Measurements from ENCODE around the gene CMTM5. TPM values are rescaled to one million over a fixed set of nuclear protein-coding genes. Genes with fewer than 3 reads are reported as not detected.
"Not testable (repeated sequence)": the region's sequence is repeated elsewhere in the genome, so short reads cannot be mapped to it uniquely, and the experiment has no call there.

The CMTM5 gene
- total and polyA plus RNA-seq, 10 donors: 1.3 to 13.0 (median 4.1) TPM

- DNase-seq: no peak
- intact Hi-C loops (cut with DNase I; ENCODE audit: low total_unique reads): no loop called here
- Histone ChIP-seq H3K4me1 (no peaks in the 10 kb centered on the region), H3K27me3 (replicated peaks in 1 of 7) (peaks cover 0 to 29% (median 0%) of the 10 kb centered on the region in 7 donors), H3K4me3 (no peak overlapping the region), H3K9me3 (no peaks in the 10 kb centered on the region), H3K36me3 (no peaks in the 10 kb centered on the region), H3K27ac (no peak overlapping the region)
- TF ChIP-seq POLR2AphosphoS5 (IDR thresholded peaks at IDR 0.05): no peak
- no peak for TF ChIP-seq CTCF (IDR thresholded peaks at IDR 0.05 in 8 of 11, conservative IDR thresholded peaks at IDR 0.05 in 3 of 11)
- TF ChIP-seq POLR2A (IDR thresholded peaks at IDR 0.05): no peak
These were observed 44.7 kb downstream of the CMTM5 start for GRCh38 chr14:23421594-23421993.

GRCh38 chr14:23423657-23424056 lies 46.8 kb downstream of the CMTM5 start:
- H3K27ac ChIP-seq: no peak overlapping the region
- no peaks in the 10 kb centered on the region for H3K36me3 ChIP-seq
- intact Hi-C loops (cut with DNase I; ENCODE audit: low total_unique reads): no loop called here
- H3K27me3 ChIP-seq (replicated peaks in 1 of 7): peaks cover 0 to 14% (median 0%) of the 10 kb centered on the region in 7 donors
- no peaks in the 10 kb centered on the region for H3K4me1 ChIP-seq
- no peaks in the 10 kb centered on the region for H3K9me3 ChIP-seq
- no peak overlapping the region for H3K4me3 ChIP-seq
- DNase-seq: no peak
- no peak for TF ChIP-seq POLR2AphosphoS5 (IDR thresholded peaks at IDR 0.05)
- no peak for TF ChIP-seq CTCF (IDR thresholded peaks at IDR 0.05 in 8 of 11, conservative IDR thresholded peaks at IDR 0.05 in 3 of 11)
- TF ChIP-seq POLR2A (IDR thresholded peaks at IDR 0.05): no peak
- 85 to 89% (median 88%) methylated on average over 6 of the region's 6 CpGs for WGBS, 5 donors

GRCh38 chr14:23425169-23425568 lies 48.3 kb downstream of the CMTM5 start:
- Histone ChIP-seq H3K27ac (no peak overlapping the region), H3K4me1 (no peaks in the 10 kb centered on the region), H3K36me3 (no peaks in the 10 kb centered on the region), H3K4me3 (no peak overlapping the region), H3K27me3 (replicated peaks in 1 of 7) (peaks cover 0 to 18% (median 0%) of the 10 kb centered on the region in 7 donors), H3K9me3 (no peaks in the 10 kb centered on the region)
- intact Hi-C loops (cut with DNase I; ENCODE audit: low total_unique reads): no loop called here
- DNase-seq: no peak
- TF ChIP-seq POLR2AphosphoS5 (IDR thresholded peaks at IDR 0.05) (no peak), CTCF (IDR thresholded peaks at IDR 0.05 in 8 of 11, conservative IDR thresholded peaks at IDR 0.05 in 3 of 11) (no peak), POLR2A (IDR thresholded peaks at IDR 0.05) (no peak)
- WGBS, 5 donors: 74 to 89% (median 79%) methylated on average over 10 of the region's 10 CpGs

GRCh38 chr14:23425798-23426197 lies 49.0 kb downstream of the CMTM5 start:
- H3K4me1 ChIP-seq; H3K27ac ChIP-seq; H3K9me3 ChIP-seq; intact Hi-C loops (cut with DNase I; ENCODE audit: low total_unique reads); H3K4me3 ChIP-seq; H3K36me3 ChIP-seq: not testable (repeated sequence)
- 72 to 83% (median 78%) methylated on average over 6 of the region's 6 CpGs for WGBS, 5 donors
- DNase-seq: peak; percentile 41
- H3K27me3 ChIP-seq (replicated peaks in 1 of 7): peaks cover 0 to 13% (median 0%) of the 10 kb centered on the region in 7 donors

All from spleen (tissue), 11 donors.